ENCODE data around the gene CRADD. TPM values are rescaled to one million over a fixed set of nuclear protein-coding genes. Genes with fewer than 3 reads are reported as not detected.

Gene CRADD
- total RNA-seq, 4 donors from 2014 or later = 16.1 to 43.3 (median 26.5) TPM

DNA sequence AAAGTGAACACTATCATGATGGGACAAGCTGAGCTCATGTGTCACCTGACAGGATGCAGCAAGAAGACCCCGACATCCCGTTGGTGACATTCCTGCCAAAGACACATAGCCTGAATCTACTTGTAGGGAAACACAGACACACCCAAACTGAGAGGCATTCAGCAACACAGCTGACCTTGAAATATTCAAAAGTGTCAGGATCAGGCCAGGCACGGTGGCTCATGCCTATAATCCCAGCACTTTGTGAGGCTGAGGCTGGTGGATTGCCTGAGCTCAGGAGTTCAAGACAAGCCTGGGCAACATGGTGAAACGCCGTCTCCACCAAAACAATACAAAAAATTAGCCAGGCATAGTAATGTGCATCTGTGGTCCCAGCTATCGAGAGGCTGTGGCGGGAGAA lies 239.2 kb downstream of the CRADD start:
- H3K4me3 ChIP-seq (ENCODE audit: low read depth, poor library complexity, severe bottlenecking) = no peak overlapping the region
- intact Hi-C loops (cut with DNase I; ENCODE audit: low total_unique reads) = no loop called here
- 51 to 52% methylated on average over 7 of the region's 7 CpGs for WGBS, 2 donors
- TF ChIP-seq, protein P1, sequence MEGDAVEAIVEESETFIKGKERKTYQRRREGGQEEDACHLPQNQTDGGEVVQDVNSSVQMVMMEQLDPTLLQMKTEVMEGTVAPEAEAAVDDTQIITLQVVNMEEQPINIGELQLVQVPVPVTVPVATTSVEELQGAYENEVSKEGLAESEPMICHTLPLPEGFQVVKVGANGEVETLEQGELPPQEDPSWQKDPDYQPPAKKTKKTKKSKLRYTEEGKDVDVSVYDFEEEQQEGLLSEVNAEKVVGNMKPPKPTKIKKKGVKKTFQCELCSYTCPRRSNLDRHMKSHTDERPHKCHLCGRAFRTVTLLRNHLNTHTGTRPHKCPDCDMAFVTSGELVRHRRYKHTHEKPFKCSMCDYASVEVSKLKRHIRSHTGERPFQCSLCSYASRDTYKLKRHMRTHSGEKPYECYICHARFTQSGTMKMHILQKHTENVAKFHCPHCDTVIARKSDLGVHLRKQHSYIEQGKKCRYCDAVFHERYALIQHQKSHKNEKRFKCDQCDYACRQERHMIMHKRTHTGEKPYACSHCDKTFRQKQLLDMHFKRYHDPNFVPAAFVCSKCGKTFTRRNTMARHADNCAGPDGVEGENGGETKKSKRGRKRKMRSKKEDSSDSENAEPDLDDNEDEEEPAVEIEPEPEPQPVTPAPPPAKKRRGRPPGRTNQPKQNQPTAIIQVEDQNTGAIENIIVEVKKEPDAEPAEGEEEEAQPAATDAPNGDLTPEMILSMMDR (IDR thresholded peaks at IDR 0.05) = no peak
- no peak for TF ChIP-seq POLR2A (IDR thresholded peaks at IDR 0.05)
- DNase-seq (ENCODE audit: low spot score in 2 of 2) = no peak

DNA sequence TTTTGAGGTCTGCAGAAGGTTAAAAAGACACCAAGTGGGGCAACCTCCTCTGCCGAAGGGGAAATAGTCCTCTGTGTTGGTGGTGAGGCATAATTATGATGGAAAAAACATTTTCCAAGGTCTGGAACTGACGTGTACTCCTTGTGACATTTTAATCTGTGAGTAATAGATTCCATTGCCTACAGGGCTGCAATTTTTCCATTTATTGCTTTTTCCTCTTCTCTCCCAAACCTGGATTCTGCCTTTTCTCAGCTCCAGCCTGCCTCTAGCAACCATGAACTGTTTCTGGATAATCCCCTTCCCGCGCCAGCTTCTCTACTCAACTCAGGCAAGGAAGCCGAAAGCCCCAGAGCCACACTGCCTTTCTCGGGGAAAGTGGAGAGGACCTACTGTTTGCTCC lies 241.1 kb downstream of the CRADD start:
- TF ChIP-seq POLR2A (IDR thresholded peaks at IDR 0.05) = no peak
- TF ChIP-seq, protein P1 (IDR thresholded peaks at IDR 0.05) = no peak
- H3K4me3 ChIP-seq (ENCODE audit: low read depth, poor library complexity, severe bottlenecking) = no peak overlapping the region
- no peak for DNase-seq (ENCODE audit: low spot score in 2 of 2)
- 63 to 69% methylated on average over 6 of the region's 6 CpGs for WGBS, 2 donors
- intact Hi-C loops (cut with DNase I; ENCODE audit: low total_unique reads) = no loop called here

DNA sequence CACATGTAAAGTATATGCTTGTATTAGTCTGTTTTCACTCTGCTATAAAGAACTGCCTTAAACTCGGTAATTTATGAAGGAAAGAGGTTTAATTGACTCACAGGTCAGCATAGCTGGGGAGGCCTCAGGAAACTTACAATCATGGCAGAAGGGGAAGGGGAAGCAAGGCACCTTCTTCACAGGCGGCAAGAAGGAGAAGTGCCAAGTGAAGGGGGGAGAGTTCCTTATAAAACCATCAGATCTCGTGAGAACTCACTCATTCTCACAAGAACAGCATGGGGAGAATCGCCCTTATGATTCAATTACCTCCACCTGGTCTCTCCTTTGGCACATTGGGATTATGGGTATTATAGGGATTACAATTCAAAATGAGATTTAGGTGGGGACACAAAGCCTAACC lies 241.7 kb downstream of the CRADD start:
- no peak for DNase-seq (ENCODE audit: low spot score in 2 of 2)
- TF ChIP-seq, protein P1 (IDR thresholded peaks at IDR 0.05) = no peak
- TF ChIP-seq POLR2A (IDR thresholded peaks at IDR 0.05) = no peak
- WGBS, 2 donors = 90 to 91% methylated on average over 4 of the region's 4 CpGs
- intact Hi-C loops (cut with DNase I; ENCODE audit: low total_unique reads) = no loop called here
- H3K4me3 ChIP-seq (ENCODE audit: low read depth, poor library complexity, severe bottlenecking) = no peak overlapping the region

GRCh38 chr12:93921521-93921920 lies 244.3 kb downstream of the CRADD start:
- intact Hi-C loops (cut with DNase I; ENCODE audit: low total_unique reads) = no loop called here
- 87 to 94% methylated on average over 3 of the region's 3 CpGs for WGBS, 2 donors
- no peak for DNase-seq (ENCODE audit: low spot score in 2 of 2)
- no peak for TF ChIP-seq POLR2A (IDR thresholded peaks at IDR 0.05)
- TF ChIP-seq, protein P1 (IDR thresholded peaks at IDR 0.05) = no peak
- no peak overlapping the region for H3K4me3 ChIP-seq (ENCODE audit: low read depth, poor library complexity, severe bottlenecking)

GRCh38 chr12:93922583-93923006 lies 245.4 kb downstream of the CRADD start:
- no peak for DNase-seq (ENCODE audit: low spot score in 2 of 2)
- intact Hi-C loops (cut with DNase I; ENCODE audit: low total_unique reads) = no loop called here
- TF ChIP-seq, protein P1 (IDR thresholded peaks at IDR 0.05) = no peak
- no peak for TF ChIP-seq POLR2A (IDR thresholded peaks at IDR 0.05)
- 32 to 36% methylated on average over 5 of the region's 5 CpGs for WGBS, 2 donors
- no peak overlapping the region for H3K4me3 ChIP-seq (ENCODE audit: low read depth, poor library complexity, severe bottlenecking)

- H3K4me3 ChIP-seq (ENCODE audit: low read depth, poor library complexity, severe bottlenecking) = no peak overlapping the region
- no peak for DNase-seq (ENCODE audit: low spot score in 2 of 2)
- TF ChIP-seq POLR2A (IDR thresholded peaks at IDR 0.05) = no peak
- TF ChIP-seq, protein P1 (IDR thresholded peaks at IDR 0.05) = no peak
- intact Hi-C loops (cut with DNase I; ENCODE audit: low total_unique reads) = no loop called here
These were observed 247.2 kb downstream of the CRADD start for GRCh38 chr12:93924367-93924766.
